AG08395 (cell line): ENCODE results near the gene RNF150.
"Not testable (repeated sequence)": the region's sequence is repeated elsewhere in the genome, so short reads cannot be mapped to it uniquely, and the experiment has no call there.

Source experiments
- DNase-seq: peaks from one replicate; pipeline ENCODE4 v3.0.0; 2012; ENCODE audit warnings: mixed read lengths, low spot score

Gene RNF150

GRCh38 chr4:140820520-140820919 is 312.7 kb downstream of the RNF150 start:
- not testable (repeated sequence) for DNase-seq

DNA sequence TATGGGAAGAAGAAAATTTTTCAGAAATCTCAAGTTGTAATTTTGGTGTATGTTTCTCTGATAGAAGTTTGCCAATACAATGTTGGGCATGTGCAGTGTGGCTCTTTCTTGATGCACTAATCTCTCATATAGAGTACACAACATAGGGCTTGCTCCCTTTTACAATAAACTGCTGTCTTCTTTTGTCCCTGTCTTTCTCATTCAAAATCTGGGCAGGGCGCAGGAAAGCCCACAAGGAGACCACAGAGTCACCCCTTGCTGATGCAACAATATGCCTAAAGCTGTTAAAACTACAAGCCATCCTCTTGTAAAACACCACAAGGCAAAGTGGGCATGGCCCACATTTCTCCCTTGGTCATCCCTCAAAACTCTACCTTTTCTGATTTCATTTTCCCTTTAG is 313.7 kb downstream of the RNF150 start:
- DNase-seq = no peak

DNA sequence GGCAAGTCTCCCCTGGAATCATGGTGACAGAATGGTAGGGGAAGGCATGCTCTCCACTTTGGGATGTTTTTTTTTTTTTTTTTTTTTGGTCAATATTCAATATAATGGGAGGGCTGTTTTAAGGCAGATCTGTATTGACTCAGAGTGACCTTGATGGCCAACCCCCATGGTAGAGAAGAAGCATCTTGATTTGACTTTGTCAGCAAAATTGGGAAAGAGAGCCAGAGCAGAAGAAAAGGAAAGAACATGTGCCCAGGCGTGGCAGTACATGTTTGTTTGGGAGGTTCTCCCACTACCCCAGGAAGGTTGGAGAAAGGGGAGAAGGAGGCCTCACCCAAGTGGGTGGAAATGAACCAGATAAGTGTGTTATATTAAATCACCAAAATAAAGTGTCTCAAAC is 314.8 kb downstream of the RNF150 start:
- DNase-seq = no peak

DNA sequence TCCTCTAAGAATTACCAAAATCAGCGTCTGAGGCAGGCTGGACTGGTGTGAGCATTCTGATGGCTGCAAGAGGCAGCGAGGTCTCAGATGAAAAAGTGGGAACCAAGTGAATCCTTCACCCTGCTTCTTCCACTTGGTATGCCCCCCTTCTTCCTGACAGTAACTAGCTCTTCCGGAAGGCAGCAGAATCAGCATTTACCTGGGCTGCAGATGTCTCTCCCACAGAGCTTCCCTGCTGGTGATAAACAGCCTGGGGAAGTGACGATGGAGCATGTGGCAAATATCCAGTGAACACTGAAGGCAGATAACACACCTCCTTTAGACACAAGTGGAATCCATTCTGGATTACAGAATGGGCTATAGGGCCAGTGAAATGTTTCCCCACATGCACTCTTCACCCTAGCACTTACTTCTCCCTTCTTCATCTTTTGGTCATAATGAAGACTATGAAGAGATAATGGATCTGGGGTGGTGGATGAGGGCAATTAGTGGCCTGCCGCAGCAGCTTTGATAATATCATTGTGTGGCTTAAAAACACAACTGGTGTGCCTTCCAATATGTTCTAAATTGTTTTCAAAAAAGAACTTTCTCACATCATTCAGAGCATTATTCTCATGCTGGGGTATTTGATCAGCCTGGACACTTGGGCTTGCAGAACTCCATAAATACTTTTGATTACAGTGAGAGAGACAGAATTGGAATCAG is 316.3 kb downstream of the RNF150 start:
- no peak for DNase-seq

- no peak for DNase-seq
Observed at GRCh38 chr4:140813804-140814203, 319.5 kb downstream of the RNF150 start.

DNA sequence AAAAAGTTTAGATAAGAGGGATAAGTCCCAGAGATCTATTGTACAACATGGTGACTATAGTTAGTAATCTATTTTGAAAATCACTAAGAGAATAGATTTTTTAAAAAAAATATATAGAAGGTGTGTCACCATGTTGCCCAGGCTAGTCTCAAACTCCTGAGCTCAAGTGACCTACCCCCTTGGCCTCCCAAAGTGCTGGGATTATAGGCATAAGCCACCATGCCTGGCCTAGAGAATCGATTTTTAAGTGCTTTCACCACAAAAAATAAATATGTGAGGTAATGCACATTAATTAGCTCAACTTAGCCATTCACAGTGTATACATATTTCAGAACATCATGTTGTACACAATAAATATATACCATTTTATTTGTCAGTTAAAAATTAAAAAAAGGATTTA is 320.4 kb downstream of the RNF150 start:
- no peak for DNase-seq

GRCh38 chr4:140811429-140811828 is 321.8 kb downstream of the RNF150 start:
- DNase-seq = no peak

DNA sequence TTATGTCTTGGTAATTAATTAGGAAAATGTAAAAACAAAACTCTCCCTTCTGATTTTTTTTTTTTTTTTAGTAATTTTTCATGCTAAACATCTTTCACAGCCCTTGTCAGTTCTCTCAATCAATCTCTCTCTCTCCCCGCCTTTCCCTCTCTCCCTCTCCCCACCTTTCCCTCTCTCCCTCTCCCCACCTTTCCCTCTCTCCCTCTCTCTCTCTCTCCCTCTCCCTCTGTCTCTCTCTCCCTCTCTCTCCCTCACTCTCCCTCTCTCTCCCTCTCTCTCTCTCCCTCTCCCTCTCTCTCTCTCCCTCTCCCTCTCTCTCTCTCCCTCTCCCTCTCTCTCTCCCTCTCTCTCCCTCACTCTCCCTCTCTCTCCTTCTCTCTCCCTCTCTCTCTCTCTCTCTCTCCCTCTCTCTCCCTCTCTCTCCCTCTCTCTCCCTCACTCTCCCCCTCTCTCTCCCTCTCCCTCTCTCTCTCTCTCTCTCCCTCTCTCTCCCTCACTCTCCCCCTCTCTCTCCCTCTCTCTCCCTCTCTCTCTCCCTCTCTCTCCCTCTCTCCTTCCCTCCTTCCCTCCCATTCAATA is 322.6 kb downstream of the RNF150 start:
- not testable (repeated sequence) for DNase-seq
